K562 (cell line): ENCODE results near the gene WASL. TPM values are rescaled to one million over a fixed set of nuclear protein-coding genes. Genes with fewer than 3 reads are reported as not detected.

Source experiments
- CBFA2T3 ChIP-seq: fragments of 450-650 bp; IDR thresholded peaks from 2 replicates; pipeline ENCODE4 v1.6.1; 2017
- CREB3 ChIP-seq: fragments of 450-650 bp; conservative IDR thresholded peaks from 2 replicates; pipeline ENCODE4 v1.6.1; 2016; ENCODE audit warnings: missing genetic modification characterization, low read depth, mild to moderate bottlenecking, missing compliant biosample characterization, moderate library complexity
- CTCFL ChIP-seq: IDR thresholded peaks from 2 replicates; pipeline ENCODE4 v1.6.1; 2011; ENCODE audit warnings: borderline replicate concordance, low read depth, mild to moderate bottlenecking, moderate library complexity, low read length; ENCODE audit not compliant: insufficient read depth, poor library complexity, severe bottlenecking
- MAX ChIP-seq: sonication (generic); formaldehyde crosslinking; IDR thresholded peaks from 2 replicates; pipeline ENCODE4 v1.9.0; 2022; ENCODE audit warnings: mild to moderate bottlenecking, missing genetic modification reagents
- NR2C2 ChIP-seq, 2 experiments: fragments of 200-800 bp in 1 of 2; sonication (Bioruptor generic) in 1 of 2; sonication (generic) in 1 of 2; formaldehyde crosslinking in 1 of 2; IDR thresholded peaks; 2 replicates each; pipeline versions ENCODE4 v1.6.1 to v1.8.0; 2016 to 2022; ENCODE audit warnings: mild to moderate bottlenecking in 1 of 2, missing compliant biosample characterization in 1 of 2, missing genetic modification characterization in 1 of 2, missing genetic modification reagents in 1 of 2
- TEAD4 ChIP-seq, 2 experiments: sonication (generic) in 1 of 2; formaldehyde crosslinking in 1 of 2; IDR thresholded peaks; 2 replicates each; pipeline versions ENCODE4 v1.6.1 to v1.8.0; 2012 to 2022; ENCODE audit warnings: borderline replicate concordance in 1 of 2, inconsistent platforms in 1 of 2, low read length in 1 of 2, mild to moderate bottlenecking in 1 of 2, missing genetic modification reagents in 1 of 2
- THRB ChIP-seq: fragments of 450-650 bp; formaldehyde crosslinking; conservative IDR thresholded peaks from 2 replicates; pipeline ENCODE4 v1.4.0; 2022; ENCODE audit warnings: mild to moderate bottlenecking, missing genetic modification characterization
- TRIM24 ChIP-seq, 2 experiments: fragments of 450-650 bp; IDR thresholded peaks; 2 replicates each; pipeline ENCODE4 v1.6.1; 2016
- ZNF395 ChIP-seq: fragments of 200-800 bp; sonication (Bioruptor generic); IDR thresholded peaks from 2 replicates; pipeline ENCODE4 v1.6.1; 2017; ENCODE audit warnings: missing genetic modification characterization, missing compliant biosample characterization
- polyA plus RNA-seq, 8 experiments: library from polyadenylated mRNA; depleted of rRNA in 4 of 8; stranded (reverse) in 5 of 8; unstranded in 3 of 8; fragments of >200 nt; fragmentation: Nextera tagmentation in 2 of 8; fragmentation: Illumina TruSeq in 1 of 8; extraction: Ambion mirVana in 2 of 8; extraction: Trizol in 1 of 8; gene quantifications; 2 replicates each; pipeline versions ENCODE4 v1.2.1 to v1.2.3, GENCODE V29; 2011 to 2014; ENCODE audit warnings: inconsistent platforms in 1 of 8, missing spikeins in 1 of 8
- total RNA-seq, 7 experiments: library from RNA; depleted of rRNA in 6 of 7; stranded (reverse); fragments of >200 nt in 6 of 7; fragmentation: Illumina TruSeq in 2 of 7; extraction: Trizol in 2 of 7; gene quantifications; 2 replicates each; pipeline versions ENCODE4 v1.2.1 to v1.2.3, GENCODE V29; 2011 to 2021; ENCODE audit warnings: low replicate concordance in 1 of 7

WASL gene
- total and polyA plus RNA-seq, 9 of the 15 experiments (the other 6 are each of a cell fraction or from before 2014, with no cell fraction given): 3.2 to 13.9 (median 8.3) TPM

- TF ChIP-seq CREB3 (tag) (no peak), MAX (no peak), NR2C2 (CRISPR knock-in tag; IDR thresholded peaks at IDR 0.05) (no peak), NR2C2 (tag; IDR thresholded peaks at IDR 0.05) (no peak), CBFA2T3 (peak; percentile 40; the same call in 1 of the 2 replicates), CTCFL (no peak), TEAD4 (IDR thresholded peaks at IDR 0.05; ENCODE audit: low read length) (peak; percentile 28; the same call in 1 of the 2 replicates), TEAD4 (CRISPR knock-in tag; IDR thresholded peaks at IDR 0.05; ENCODE audit: borderline replicate concordance) (no peak), TRIM24 (IDR thresholded peaks at IDR 0.05) (peak in 1 of 2 experiments; percentile 29; a peak in 1 of 4 replicates), ZNF395 (CRISPR knock-in tag) (no peak), THRB (CRISPR knock-in tag) (0 out of 2 replicates have a peak, but pooled peaks have one; percentile 23)
- TF ChIP-seq, all 486 proteins: peak for 11
Measured at GRCh38 chr7:123761729-123762128, 12.9 kb upstream of the WASL start (continued).
